SU-DHL-6 (cell line): ENCODE results near the gene POP4.
"Not testable (repeated sequence)": the region's sequence is repeated elsewhere in the genome, so short reads cannot be mapped to it uniquely, and the experiment has no call there.

ENCODE experiments used
- H2AFZ ChIP-seq: fragments of 200-600 bp; sonication (generic); 2 replicates; pipeline ENCODE4 v1.6.1; 2014; ENCODE audit warnings: low read depth, mild to moderate bottlenecking, moderate library complexity, mixed read lengths, antibody characterized with exemption, low read length; ENCODE audit not compliant: severe bottlenecking
- H3F3A ChIP-seq: fragments of 200-600 bp; shearing (Covaris generic); 2 replicates; pipeline ENCODE4 v1.6.0; 2016; ENCODE audit warnings: antibody characterized with exemption, mild to moderate bottlenecking; ENCODE audit not compliant: insufficient read depth
- H3K27ac ChIP-seq: fragments of 200-600 bp; sonication (generic); 2 replicates; pipeline ENCODE4 v1.5.1; 2016; ENCODE audit warnings: low read depth, mild to moderate bottlenecking, low read length, moderate library complexity, mixed read lengths
- H3K27me3 ChIP-seq: fragments of 200-600 bp; sonication (generic), shearing (Covaris generic); 2 replicates; pipeline ENCODE4 v1.6.0; 2014; ENCODE audit warnings: mild to moderate bottlenecking, low read length
- H3K36me3 ChIP-seq: fragments of 200-600 bp; sonication (generic); 2 replicates; pipeline ENCODE4 v1.6.1; 2014; ENCODE audit warnings: mild to moderate bottlenecking, low read length, mixed read lengths
- H3K4me2 ChIP-seq: fragments of 300-600, 200-600 bp; shearing (Covaris generic), sonication (generic); 2 replicates; pipeline ENCODE4 v1.6.0; 2014; ENCODE audit warnings: low read length, low read depth, mild to moderate bottlenecking; ENCODE audit not compliant: poor library complexity, severe bottlenecking
- H3K4me3 ChIP-seq: fragments of 200-600 bp; sonication (generic); 2 replicates; pipeline ENCODE4 v1.5.1; 2014; ENCODE audit warnings: antibody characterized with exemption, low read length, mild to moderate bottlenecking, mixed read lengths; ENCODE audit not compliant: insufficient read depth, poor library complexity, severe bottlenecking
- H3K79me2 ChIP-seq: fragments of 200-600 bp; sonication (generic); 2 replicates; pipeline ENCODE4 v1.6.1; 2014; ENCODE audit warnings: mild to moderate bottlenecking, low read length, moderate library complexity; ENCODE audit not compliant: insufficient read depth
- H3K9ac ChIP-seq: fragments of 200-600 bp; sonication (generic); 2 replicates; pipeline ENCODE4 v1.7.0; 2014; ENCODE audit warnings: mild to moderate bottlenecking, low read length
- H3K9me2 ChIP-seq: fragments of 200-600 bp; sonication (generic); replicated peaks from 2 replicates; pipeline ENCODE4 v1.6.1; 2014; ENCODE audit warnings: low read length; ENCODE audit not compliant: insufficient read depth
- H3K9me3 ChIP-seq: fragments of 200-600 bp; sonication (generic); 2 replicates; pipeline ENCODE4 v1.6.1; 2014; ENCODE audit warnings: low read length, mixed read lengths; ENCODE audit not compliant: insufficient read depth
- H4K20me1 ChIP-seq: fragments of 200-600 bp; sonication (generic); 2 replicates; pipeline ENCODE4 v1.6.1; 2014; ENCODE audit warnings: low read depth, mild to moderate bottlenecking, antibody characterized with exemption, low read length, moderate library complexity, mixed read lengths
- EZH2phosphoT487 ChIP-seq: fragments of 200-600 bp; sonication (generic), shearing (Covaris generic); conservative IDR thresholded peaks from 2 replicates; pipeline ENCODE4 v1.6.1; 2018; ENCODE audit warnings: mild to moderate bottlenecking, antibody characterized with exemption, low read length, moderate library complexity, mixed read lengths
- TF ChIP-seq, protein P1 (sequence below): fragments of 200-600 bp; sonication (generic); IDR thresholded peaks from one replicate; pipeline ENCODE4 v1.5.1; 2017; ENCODE audit warnings: antibody characterized with exemption, mild to moderate bottlenecking, low read length, moderate library complexity; ENCODE audit not compliant: insufficient read depth, poor library complexity, severe bottlenecking

POP4 gene

GRCh38 chr19:29624489-29625185 lies 18.6 kb downstream of the POP4 start:
- Histone ChIP-seq H3K9ac (no peak overlapping the region), H3K36me3 (no peaks in the 10 kb centered on the region), H3F3A (no peaks in the 10 kb centered on the region), H3K4me3 (no peak overlapping the region), H3K79me2 (no peaks in the 10 kb centered on the region), H3K9me3 (no peaks in the 10 kb centered on the region), H4K20me1 (no peaks in the 10 kb centered on the region), H3K9me2 (no peaks in the 10 kb centered on the region), H3K27ac (no peak overlapping the region), H2AFZ (no peak overlapping the region), H3K27me3 (no peaks in the 10 kb centered on the region), H3K4me2 (no peak overlapping the region)
- TF ChIP-seq, protein P1, sequence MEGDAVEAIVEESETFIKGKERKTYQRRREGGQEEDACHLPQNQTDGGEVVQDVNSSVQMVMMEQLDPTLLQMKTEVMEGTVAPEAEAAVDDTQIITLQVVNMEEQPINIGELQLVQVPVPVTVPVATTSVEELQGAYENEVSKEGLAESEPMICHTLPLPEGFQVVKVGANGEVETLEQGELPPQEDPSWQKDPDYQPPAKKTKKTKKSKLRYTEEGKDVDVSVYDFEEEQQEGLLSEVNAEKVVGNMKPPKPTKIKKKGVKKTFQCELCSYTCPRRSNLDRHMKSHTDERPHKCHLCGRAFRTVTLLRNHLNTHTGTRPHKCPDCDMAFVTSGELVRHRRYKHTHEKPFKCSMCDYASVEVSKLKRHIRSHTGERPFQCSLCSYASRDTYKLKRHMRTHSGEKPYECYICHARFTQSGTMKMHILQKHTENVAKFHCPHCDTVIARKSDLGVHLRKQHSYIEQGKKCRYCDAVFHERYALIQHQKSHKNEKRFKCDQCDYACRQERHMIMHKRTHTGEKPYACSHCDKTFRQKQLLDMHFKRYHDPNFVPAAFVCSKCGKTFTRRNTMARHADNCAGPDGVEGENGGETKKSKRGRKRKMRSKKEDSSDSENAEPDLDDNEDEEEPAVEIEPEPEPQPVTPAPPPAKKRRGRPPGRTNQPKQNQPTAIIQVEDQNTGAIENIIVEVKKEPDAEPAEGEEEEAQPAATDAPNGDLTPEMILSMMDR, result no peak
- no peak for TF ChIP-seq EZH2phosphoT487

DNA sequence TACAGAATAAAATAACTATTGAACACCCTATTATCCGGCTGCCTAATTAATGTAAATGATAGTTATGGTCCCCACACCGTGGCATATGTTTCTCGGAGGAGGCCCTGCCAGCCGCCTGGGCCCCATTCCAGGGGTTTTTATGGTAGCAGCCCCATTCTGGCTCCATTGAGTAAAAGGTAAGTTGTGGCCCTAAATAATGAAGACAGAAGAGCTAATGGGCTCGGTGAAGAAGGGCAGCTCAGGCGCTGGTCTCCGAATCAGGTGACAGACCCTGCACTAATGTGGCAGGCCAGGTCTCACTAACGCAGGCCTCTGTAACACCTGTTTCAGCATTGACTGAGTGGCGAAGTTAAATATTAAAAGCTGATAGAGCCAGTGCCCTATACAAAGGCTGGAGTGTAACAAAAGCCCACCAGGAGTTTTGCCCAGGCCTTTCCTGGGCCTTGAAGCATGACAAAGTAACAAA lies 19.1 kb downstream of the POP4 start:
- Histone ChIP-seq H3K9me2 (no peaks in the 10 kb centered on the region), H3K9ac (no peak overlapping the region), H3K4me2 (no peak overlapping the region), H3K36me3 (no peaks in the 10 kb centered on the region), H3K9me3 (no peaks in the 10 kb centered on the region), H3K27me3 (no peaks in the 10 kb centered on the region), H2AFZ (no peak overlapping the region), H4K20me1 (no peaks in the 10 kb centered on the region), H3K79me2 (no peaks in the 10 kb centered on the region), H3F3A (no peaks in the 10 kb centered on the region), H3K27ac (no peak overlapping the region), H3K4me3 (no peak overlapping the region)
- TF ChIP-seq, protein P1, result no peak
- TF ChIP-seq EZH2phosphoT487, result no peak

DNA sequence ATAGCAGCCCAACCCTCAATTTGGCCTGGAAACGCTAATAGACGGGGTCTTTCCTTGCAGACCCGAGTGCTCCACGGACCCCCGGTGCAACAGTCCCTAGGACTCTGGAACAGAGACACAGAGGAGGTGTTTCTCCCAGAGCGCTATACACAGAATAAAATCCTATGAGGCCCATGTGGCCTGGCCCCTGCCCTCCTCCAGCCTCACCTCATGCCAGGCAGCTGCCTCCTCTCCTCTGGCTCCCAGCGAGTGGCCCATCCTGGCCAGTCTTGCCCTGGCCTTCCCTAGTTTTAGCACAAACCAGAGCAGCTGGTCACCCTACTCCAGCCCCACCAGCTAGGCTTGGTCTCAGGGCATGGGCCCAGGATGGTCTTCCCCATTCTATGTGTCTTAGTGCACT lies 20.3 kb downstream of the POP4 start:
- Histone ChIP-seq H3K4me2 (no peak overlapping the region), H3F3A (no peaks in the 10 kb centered on the region), H3K27me3 (no peaks in the 10 kb centered on the region), H2AFZ (no peak overlapping the region), H3K27ac (no peak overlapping the region), H3K9ac (no peak overlapping the region), H3K4me3 (no peak overlapping the region), H3K9me3 (no peaks in the 10 kb centered on the region), H3K9me2 (no peaks in the 10 kb centered on the region), H4K20me1 (no peaks in the 10 kb centered on the region), H3K79me2 (no peaks in the 10 kb centered on the region), H3K36me3 (no peaks in the 10 kb centered on the region)
- TF ChIP-seq, protein P1, result no peak
- no peak for TF ChIP-seq EZH2phosphoT487

- H3K9ac ChIP-seq, H3K79me2 ChIP-seq, H3K4me3 ChIP-seq, H3K4me2 ChIP-seq, H3K27me3 ChIP-seq, H3K9me2 ChIP-seq, H3F3A ChIP-seq, H3K36me3 ChIP-seq, H3K27ac ChIP-seq, H2AFZ ChIP-seq, H3K9me3 ChIP-seq, H4K20me1 ChIP-seq: not testable (repeated sequence)
Measured at GRCh38 chr19:29626832-29627231, 20.7 kb downstream of the POP4 start.
